K562 (cell line): ENCODE results near the gene MED22. TPM values are rescaled to one million over a fixed set of nuclear protein-coding genes. Genes with fewer than 3 reads are reported as not detected.

Experiments used
- ATF4 ChIP-seq: fragments of 450-650 bp; formaldehyde crosslinking; IDR thresholded peaks from 2 replicates; pipeline ENCODE4 v1.4.0; 2022; ENCODE audit warnings: mild to moderate bottlenecking, moderate library complexity
- CCAR2 ChIP-seq: fragments of 200-400 bp; formaldehyde crosslinking; IDR thresholded peaks from 2 replicates; pipeline ENCODE4 v1.6.1; 2017; ENCODE audit warnings: mild to moderate bottlenecking, low read depth, low read length
- CHD1 ChIP-seq: fragments of 200-600 bp; sonication (generic); IDR thresholded peaks from one replicate; pipeline ENCODE4 v1.6.1; 2012; ENCODE audit warnings: mild to moderate bottlenecking, moderate library complexity, low read length, inconsistent platforms
- DDX20 ChIP-seq: fragments of 450-650 bp; IDR thresholded peaks from 2 replicates; pipeline ENCODE4 v1.6.1; 2016; ENCODE audit warnings: missing genetic modification characterization, low read depth, mild to moderate bottlenecking, missing compliant biosample characterization, moderate library complexity
- FOXP1 ChIP-seq: sonication (generic); formaldehyde crosslinking; IDR thresholded peaks from 2 replicates; pipeline ENCODE4 v1.8.0; 2022; ENCODE audit warnings: mild to moderate bottlenecking, missing genetic modification reagents
- GTF2B ChIP-seq: IDR thresholded peaks from 2 replicates; pipeline ENCODE4 v1.6.1; 2011; ENCODE audit not compliant: insufficient read length; ENCODE audit errors: extremely low read depth
- HDAC2 ChIP-seq: fragments of 450-650 bp; IDR thresholded peaks from 2 replicates; pipeline ENCODE4 v1.6.1; 2016; ENCODE audit warnings: mild to moderate bottlenecking
- KAT2B ChIP-seq: IDR thresholded peaks from one replicate; pipeline ENCODE4 v1.6.1; 2012; ENCODE audit warnings: low read depth, mild to moderate bottlenecking, control low read depth, inconsistent platforms, low read length, moderate library complexity
- NCOR1 ChIP-seq: fragments of 450-650 bp; IDR thresholded peaks from 2 replicates; pipeline ENCODE4 v1.6.1; 2016; ENCODE audit warnings: mild to moderate bottlenecking, moderate library complexity
- NFE2 ChIP-seq: IDR thresholded peaks from 2 replicates; pipeline ENCODE4 v1.6.1; 2014; ENCODE audit warnings: antibody characterized with exemption, low read depth
- RBFOX2 ChIP-seq: fragments of 200-400 bp; formaldehyde crosslinking; IDR thresholded peaks from 2 replicates; pipeline ENCODE4 v1.6.1; 2017; ENCODE audit warnings: low read depth, mild to moderate bottlenecking, low read length, moderate library complexity
- SMAD4 ChIP-seq: fragments of 250-450 bp; sonication (Bioruptor Pico); conservative IDR thresholded peaks from 2 replicates; pipeline ENCODE4 v1.8.0; 2021; ENCODE audit warnings: inconsistent platforms, mild to moderate bottlenecking, moderate library complexity
- polyA plus RNA-seq, 8 experiments: library from polyadenylated mRNA; depleted of rRNA in 4 of 8; stranded (reverse) in 5 of 8; unstranded in 3 of 8; fragments of >200 nt; fragmentation: Nextera tagmentation in 2 of 8; fragmentation: Illumina TruSeq in 1 of 8; extraction: Ambion mirVana in 2 of 8; extraction: Trizol in 1 of 8; gene quantifications; 2 replicates each; pipeline versions ENCODE4 v1.2.1 to v1.2.3, GENCODE V29; 2011 to 2014; ENCODE audit warnings: inconsistent platforms in 1 of 8, missing spikeins in 1 of 8
- total RNA-seq, 7 experiments: library from RNA; depleted of rRNA in 6 of 7; stranded (reverse); fragments of >200 nt in 6 of 7; fragmentation: Illumina TruSeq in 2 of 7; extraction: Trizol in 2 of 7; gene quantifications; 2 replicates each; pipeline versions ENCODE4 v1.2.1 to v1.2.3, GENCODE V29; 2011 to 2021; ENCODE audit warnings: low replicate concordance in 1 of 7
- TF ChIP-seq, protein P1 (sequence below), 2 experiments: fragments of 450-650 bp in 1 of 2; sonication (generic) in 1 of 2; formaldehyde crosslinking in 1 of 2; IDR thresholded peaks; 2 replicates each; pipeline versions ENCODE4 v1.7.1 to v1.9.0; 2016 to 2022; ENCODE audit warnings: inconsistent platforms in 1 of 2, mild to moderate bottlenecking in 1 of 2, missing genetic modification reagents in 1 of 2
- TF ChIP-seq, protein P2 (sequence below): fragments of 450-650 bp; formaldehyde crosslinking; conservative IDR thresholded peaks from 2 replicates; pipeline ENCODE4 v1.4.0; 2022; ENCODE audit warnings: mild to moderate bottlenecking, missing genetic modification characterization

Gene MED22
- total and polyA plus RNA-seq, 9 of the 15 experiments (the other 6 are each of a cell fraction or from before 2014, with no cell fraction given) = 0.73 to 35.6 (median 22.3) TPM

DNA sequence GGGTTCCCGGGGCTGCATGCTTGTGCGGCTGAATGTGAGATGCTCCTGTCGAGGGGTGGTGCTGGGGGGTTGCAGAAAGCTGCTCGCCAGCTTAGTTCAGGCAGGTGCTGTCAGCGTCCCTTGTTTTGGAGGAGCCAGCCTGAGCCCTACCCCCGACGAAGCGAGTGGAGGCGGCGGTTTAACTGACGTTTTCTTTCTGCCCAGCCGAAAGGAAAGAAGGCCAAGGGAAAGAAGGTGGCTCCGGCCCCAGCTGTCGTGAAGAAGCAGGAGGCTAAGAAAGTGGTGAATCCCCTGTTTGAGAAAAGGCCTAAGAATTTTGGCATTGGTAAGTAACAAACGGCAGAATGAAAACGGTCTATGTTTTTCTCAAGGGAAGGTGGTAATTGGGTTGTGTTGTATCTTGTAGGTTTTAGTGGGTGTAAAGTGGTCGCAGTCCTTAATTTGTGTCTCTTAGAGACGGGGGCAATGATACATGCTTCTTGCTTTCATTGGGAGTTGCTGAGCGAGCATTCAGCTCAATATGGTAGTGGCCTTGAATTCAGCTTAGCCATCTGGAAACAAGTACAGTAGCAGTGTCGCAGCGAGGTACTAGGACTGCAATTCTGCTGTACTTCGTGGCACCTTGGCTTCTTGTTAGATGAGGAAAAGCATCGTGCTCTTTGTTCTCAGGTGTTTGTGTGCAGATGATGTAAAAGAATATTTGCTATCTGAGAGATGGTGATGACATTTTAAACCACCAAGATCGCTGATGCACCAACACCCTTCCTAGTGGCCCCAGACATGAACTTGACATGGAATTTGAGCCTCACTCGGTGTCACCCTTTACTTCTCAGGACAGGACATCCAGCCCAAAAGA is 1.0 kb upstream of the MED22 start (continued):
- no peak for TF ChIP-seq KAT2B
- no peak for TF ChIP-seq GTF2B
- TF ChIP-seq, protein P1, sequence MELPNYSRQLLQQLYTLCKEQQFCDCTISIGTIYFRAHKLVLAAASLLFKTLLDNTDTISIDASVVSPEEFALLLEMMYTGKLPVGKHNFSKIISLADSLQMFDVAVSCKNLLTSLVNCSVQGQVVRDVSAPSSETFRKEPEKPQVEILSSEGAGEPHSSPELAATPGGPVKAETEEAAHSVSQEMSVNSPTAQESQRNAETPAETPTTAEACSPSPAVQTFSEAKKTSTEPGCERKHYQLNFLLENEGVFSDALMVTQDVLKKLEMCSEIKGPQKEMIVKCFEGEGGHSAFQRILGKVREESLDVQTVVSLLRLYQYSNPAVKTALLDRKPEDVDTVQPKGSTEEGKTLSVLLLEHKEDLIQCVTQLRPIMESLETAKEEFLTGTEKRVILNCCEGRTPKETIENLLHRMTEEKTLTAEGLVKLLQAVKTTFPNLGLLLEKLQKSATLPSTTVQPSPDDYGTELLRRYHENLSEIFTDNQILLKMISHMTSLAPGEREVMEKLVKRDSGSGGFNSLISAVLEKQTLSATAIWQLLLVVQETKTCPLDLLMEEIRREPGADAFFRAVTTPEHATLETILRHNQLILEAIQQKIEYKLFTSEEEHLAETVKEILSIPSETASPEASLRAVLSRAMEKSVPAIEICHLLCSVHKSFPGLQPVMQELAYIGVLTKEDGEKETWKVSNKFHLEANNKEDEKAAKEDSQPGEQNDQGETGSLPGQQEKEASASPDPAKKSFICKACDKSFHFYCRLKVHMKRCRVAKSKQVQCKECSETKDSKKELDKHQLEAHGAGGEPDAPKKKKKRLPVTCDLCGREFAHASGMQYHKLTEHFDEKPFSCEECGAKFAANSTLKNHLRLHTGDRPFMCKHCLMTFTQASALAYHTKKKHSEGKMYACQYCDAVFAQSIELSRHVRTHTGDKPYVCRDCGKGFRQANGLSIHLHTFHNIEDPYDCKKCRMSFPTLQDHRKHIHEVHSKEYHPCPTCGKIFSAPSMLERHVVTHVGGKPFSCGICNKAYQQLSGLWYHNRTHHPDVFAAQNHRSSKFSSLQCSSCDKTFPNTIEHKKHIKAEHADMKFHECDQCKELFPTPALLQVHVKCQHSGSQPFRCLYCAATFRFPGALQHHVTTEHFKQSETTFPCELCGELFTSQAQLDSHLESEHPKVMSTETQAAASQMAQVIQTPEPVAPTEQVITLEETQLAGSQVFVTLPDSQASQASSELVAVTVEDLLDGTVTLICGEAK (IDR thresholded peaks at IDR 0.05) = peak; percentile 61
- TF ChIP-seq, protein P1 (CRISPR knock-in tag; IDR thresholded peaks at IDR 0.05) = no peak
- TF ChIP-seq FOXP1 = peak; percentile 59; the same call in 1 of the 2 replicates
- no peak for TF ChIP-seq NCOR1
- TF ChIP-seq CCAR2 = no peak
- peak; percentile 70; the same call in 1 of the 2 replicates for TF ChIP-seq RBFOX2
- 0 out of 2 replicates have a peak, but pooled peaks have one; percentile 28 for TF ChIP-seq ATF4
- TF ChIP-seq CHD1 = peak; percentile 82
- TF ChIP-seq HDAC2 = no peak
- no peak for TF ChIP-seq DDX20 (tag)
- TF ChIP-seq NFE2 = no peak
- no peak for TF ChIP-seq SMAD4 (CRISPR knock-in tag)
- TF ChIP-seq, protein P2, sequence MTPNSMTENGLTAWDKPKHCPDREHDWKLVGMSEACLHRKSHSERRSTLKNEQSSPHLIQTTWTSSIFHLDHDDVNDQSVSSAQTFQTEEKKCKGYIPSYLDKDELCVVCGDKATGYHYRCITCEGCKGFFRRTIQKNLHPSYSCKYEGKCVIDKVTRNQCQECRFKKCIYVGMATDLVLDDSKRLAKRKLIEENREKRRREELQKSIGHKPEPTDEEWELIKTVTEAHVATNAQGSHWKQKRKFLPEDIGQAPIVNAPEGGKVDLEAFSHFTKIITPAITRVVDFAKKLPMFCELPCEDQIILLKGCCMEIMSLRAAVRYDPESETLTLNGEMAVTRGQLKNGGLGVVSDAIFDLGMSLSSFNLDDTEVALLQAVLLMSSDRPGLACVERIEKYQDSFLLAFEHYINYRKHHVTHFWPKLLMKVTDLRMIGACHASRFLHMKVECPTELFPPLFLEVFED = no peak
